GM21619 (cell line): ENCODE measurements around the gene CEACAM16.

Source experiments
- ATAC-seq: cut with Tn5 transposase; IDR thresholded peaks from one replicate; pipeline ENCODE4 v1.9.1; 2021; ENCODE audit not compliant: unreplicated experiment

CEACAM16 gene

DNA sequence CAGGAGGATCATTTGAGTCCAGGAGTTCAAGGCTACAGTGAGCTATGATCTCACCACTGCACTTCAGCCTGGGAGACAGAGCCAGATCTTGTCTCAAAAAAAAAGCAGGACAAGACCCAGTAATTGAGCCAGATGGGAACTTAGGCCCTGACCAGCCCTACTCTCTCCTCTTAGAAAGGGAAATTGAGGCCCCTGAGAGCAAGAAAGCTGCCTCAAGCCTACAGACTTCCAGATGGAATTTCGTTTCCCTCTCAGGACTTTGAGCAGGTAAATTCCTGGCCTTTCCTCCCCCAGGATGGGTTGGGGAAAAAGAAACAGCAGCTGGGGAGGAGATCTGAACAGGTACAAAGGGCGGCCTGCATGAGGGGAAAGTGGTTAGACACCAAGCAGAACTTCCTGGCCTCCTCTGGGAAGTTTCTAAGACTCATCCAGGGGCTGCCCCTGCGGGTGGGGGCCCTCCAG is 46.0 kb downstream of the CEACAM16 start:
- ATAC-seq, result no peak

DNA sequence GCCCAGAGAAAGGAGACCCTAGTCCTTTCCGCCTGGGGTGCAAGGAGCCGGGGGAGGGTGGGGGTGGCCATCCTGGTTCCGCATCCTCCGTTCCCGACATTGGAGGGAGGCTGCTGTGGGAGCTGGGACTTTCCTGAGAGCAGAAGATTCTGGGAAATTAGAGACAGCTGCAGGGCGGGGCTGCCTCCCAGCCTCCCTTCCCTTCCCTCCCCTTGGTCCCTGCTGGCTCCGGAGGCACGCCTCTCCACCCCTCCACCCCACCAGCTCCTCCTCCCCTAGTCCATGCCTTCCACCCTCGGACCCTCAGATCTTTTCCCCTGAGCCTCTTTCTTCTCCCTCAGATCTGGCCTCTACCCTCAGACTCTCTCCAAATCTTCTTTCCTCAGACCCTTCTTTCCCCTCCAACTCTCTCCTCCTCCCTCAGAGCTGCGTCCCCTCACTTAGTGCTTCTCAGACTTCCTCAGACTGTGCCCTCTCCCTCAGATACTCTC is 46.4 kb downstream of the CEACAM16 start:
- no peak for ATAC-seq

DNA sequence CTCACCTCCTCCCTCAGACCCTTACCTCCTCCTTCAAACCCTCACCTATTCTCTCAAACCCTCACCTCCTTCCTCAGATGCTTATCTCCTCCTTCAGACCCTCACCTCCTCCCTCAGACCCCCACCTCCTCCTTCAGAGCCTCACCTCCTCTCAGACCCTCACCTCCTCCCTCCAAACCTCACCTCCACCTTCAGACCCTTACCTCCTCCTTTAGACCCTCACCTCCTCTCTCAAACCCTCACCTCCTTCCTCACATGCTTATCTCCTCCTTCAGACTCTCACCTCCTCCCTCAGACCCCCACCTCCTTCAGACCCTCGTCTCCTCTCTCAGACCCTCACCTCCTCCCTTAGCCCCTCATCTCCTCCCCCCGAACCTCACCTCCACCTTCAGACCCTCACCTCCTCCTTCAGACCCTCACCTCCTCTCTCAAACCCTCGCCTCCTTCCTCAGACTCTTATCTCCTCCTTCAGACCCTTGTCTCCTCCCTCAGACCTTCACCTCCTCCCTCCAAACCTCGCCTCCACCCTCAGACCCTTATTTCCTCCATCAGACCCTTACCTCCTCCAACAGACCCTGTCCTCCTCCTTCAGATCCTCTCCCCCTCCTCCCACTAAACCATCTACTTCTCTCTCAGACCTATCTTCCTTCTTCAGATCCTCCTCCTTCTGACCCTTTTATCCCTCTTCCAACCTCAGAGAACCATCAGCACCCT is 47.1 kb downstream of the CEACAM16 start:
- ATAC-seq, result no peak

DNA sequence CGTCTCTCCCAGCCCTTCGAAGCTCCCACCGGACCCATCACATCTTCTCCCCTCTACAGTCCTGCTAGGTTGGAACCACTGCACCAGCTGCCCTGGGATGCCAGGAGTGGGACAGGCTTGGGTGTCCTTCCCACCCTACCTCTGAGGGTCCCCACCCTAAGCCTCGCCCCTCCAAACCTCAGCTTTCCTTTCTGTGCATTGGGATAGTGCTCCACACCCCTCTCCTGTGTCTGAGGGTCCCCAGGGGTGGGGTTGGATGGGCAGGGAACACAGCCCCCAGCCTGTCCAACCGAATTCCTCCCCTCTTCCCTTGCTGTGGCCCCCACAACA is 47.6 kb downstream of the CEACAM16 start:
- ATAC-seq, result no peak

DNA sequence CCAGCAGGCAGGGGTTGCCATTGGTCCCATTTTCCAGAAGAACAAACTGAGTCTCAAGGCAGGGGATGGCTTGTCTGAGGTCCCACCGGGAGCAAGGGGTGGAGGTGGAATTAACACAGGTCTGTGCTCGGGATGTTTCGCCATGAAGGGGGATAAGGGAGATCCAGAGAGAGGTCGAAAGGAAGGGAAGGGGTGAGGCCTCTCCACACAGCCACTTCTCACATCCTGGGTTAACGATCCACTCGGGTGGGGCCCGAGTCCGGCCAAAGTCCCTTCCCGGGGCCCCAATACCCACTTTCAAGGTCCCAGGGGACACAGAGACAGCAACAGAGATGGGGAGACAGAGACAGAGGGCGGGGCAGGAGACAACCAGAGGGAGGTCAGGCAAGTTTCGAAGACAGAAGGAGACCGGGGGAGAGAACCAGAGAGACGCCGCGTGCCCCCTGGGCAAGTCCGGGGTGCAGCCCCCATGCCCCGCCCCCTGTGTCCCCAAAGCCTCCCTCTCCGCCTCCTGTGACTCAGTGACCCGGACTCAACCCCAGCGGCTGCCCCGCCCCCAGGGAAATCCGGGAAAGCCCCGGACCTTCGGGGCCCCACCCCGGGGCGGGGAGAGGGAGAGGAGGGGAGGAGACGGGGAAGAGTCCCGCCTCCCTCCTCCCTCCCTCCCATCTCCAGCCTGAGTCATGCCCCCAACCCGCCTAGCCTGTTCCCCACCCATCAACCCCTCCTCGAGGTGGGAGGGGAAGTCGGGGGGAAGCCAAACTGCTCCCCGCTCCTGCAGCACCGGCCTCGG is 48.2 kb downstream of the CEACAM16 start:
- peak; percentile 34 for ATAC-seq

DNA sequence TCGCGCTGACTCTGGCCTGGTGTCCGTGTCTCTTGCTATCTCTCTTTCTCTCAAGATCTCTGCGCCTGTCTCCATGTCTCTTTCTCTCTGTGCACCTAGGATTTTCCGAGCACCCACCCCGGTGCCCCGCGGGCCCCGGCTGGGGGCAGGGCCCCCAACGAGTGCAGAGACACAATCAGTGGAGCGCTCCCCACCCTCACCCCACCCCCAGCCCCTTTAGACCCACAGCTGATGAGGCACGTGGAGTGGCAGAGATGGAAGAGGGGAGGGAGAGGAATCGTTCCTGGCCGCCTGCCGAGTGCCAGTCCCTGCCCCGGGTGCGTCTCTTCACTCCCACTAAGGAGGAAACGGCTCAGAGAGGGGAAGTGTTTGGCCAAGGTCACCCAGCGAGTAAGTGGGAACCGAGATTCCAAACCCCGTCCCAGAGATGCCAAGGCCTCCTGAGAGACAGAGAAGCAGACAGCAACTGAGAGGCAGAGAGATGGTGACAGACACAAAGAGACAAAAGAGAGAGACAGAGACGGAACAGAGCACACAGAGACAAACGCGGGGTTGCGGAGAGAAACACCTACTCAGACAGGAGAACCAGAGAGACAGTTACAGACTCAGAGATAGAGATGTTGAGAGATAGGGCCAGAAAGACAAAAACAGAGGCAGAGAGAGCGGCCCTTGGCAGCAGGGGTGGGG is 48.9 kb downstream of the CEACAM16 start:
- ATAC-seq, result peak; percentile 1

DNA sequence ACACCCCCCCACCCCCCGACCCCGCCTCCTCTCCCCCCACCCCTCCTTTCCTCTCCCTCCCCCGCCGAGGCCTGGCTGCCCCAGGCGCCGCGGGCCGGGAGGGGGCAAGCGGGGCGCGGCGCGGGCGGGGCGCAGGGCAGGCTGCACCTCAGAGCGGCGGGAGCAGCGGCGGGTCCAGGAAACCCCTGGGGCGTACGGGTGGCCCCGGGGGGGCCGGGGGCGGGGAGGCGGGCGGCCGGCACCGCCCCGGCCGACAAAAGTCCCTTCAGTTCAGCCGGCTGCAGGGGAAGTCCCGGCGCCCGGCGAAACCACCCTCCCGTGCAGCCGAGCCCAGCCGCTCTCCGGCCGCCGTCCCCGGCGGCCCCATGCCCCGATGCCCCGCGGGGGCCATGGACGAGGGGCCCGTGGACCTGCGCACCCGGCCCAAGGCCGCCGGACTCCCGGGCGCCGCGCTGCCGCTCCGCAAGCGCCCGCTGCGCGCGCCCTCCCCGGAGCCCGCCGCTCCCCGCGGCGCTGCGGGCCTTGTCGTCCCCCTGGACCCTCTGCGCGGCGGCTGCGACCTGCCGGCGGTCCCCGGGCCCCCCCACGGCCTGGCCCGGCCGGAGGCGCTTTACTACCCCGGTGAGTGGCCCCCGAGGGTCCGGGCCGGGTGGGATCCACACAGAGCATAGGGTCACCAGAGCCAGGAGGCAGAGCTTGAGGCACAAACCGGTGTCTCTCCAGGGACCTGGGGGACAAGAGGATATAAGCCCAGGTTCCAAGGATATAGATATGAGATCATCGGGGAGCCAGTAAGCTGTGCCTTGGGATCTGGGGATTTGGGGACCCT is 49.7 kb downstream of the CEACAM16 start, which contains the start of gene BCL3:
BCL3 (plus strand) TSS at position 283 of the 829 bp plus-strand sequence; CDS start at position 366, 83 bp downstream.
- peak; percentile 25 for ATAC-seq

DNA sequence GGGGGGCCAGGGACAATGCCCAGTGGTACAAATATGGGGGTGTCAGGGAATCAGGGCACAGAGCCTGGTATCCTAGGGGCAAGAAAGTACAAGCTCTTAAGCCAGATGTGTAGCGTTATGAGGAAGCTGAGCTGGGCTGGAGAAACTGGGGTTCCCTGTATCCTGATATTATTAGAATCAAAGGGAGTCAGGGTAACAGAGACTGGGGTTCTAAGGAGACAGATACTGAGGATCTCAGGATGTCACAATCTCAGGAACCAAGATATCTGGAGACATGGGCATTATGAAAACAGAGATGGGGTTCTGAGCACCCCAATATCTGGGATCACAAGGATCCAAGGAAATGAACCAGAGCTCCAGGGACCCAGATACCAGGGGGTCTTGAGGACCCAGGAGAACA is 50.3 kb downstream of the CEACAM16 start:
- no peak for ATAC-seq

DNA sequence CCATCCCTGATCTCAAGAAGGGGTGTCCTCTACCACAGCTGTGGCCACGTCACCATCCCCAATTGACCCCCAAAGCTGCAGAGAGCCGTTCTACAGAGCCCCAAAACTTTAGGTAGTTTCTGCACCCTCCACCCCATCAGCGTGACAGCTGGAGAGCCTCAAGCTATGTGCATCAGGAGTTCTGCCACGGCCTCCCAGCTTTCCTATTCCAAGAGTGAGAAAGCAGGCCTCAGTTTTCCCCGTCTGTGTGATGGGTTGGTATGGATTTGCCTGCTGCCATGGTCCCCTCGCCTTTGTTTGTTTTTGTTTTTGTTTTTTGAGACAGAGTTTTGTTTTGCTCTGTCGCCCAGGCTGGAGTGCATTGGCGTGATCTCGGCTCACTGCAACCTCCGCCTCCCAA is 51.0 kb downstream of the CEACAM16 start:
- no peak for ATAC-seq

DNA sequence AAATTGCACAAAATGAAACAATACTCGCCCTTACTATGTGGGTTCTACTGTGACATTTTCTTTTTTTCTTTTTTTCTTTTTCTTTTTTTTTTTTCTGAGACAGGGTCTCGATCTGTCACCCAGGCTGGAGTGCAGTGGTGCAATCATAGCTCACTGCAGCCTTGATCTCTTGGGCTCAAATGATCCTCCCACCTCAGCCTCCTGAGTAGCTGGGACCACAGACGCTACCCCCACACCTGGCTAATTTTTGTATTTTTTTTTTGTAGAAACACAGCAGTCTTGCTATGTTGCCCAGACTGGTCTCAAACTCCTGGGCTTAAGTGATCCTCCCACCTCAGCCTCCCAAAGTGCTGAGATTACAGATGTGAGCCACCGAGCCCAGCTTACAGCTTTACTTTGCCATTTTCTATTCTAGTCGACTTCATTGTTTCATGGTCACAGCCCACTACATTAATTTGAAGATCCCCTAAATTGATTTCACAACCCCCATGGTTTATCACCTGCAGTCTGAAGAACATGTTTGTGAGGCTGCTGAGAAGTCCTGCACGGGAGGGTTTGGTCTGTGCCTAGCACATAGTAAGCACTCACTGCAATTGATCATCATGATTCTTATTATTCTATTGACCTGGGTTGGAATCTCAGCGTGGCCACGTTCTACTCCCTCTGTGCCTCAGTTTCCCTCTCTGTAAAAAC is 53.3 kb downstream of the CEACAM16 start:
- ATAC-seq, result no peak

DNA sequence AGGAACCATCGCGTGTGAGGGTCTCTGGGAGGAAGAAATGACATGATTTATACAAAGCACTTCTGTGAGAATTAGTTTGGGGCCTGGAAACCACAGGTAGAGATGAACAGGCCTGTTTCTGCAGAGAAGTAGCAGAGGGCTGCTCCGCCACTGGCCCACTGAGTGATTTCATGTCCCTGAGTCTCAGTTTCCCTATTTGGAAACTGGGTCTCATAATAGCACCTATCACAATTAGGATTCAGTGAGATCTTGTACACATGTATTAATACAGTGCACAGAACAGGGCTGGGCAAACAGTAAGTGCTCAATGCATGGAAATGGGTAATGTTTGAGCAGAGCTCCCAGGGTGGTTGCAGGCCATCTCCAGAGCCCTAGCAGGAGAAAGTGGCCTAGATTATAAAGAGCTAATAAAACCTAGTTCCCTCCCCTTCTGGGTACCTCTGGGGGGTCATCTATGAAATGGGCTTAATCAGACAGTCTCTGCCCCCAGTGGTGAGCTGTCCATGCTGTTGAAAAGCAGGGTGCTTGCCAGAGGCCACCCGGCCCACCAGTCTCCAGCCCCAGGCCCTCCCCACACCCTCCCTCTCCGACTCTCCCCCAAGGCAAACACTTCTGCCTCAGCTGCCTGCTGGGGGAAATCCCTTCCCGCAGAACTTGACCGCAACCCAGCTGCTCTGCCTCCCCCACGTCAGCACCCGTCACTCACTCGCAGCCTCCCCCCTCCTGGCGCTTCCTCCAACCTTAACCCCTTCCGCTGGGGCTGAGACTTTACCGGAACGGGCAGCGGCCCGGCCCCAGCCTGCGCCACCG is 54.1 kb downstream of the CEACAM16 start:
- peak; percentile 57 for ATAC-seq

DNA sequence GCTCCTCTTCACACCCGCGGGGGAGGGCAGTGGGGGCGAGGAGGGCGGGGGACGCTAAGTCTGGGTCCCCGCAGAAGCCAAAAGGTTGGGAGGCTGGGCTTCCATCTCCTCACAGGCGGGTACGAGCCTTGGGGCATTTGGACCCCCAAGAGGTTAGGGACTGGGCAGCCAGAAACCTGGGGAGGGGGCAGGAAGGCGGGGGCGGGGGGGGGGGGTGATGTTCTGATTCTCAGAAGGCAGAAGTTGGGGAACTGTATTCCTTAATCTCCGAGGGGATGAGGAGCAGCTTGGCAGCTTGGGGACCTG is 54.6 kb downstream of the CEACAM16 start:
- no peak for ATAC-seq

DNA sequence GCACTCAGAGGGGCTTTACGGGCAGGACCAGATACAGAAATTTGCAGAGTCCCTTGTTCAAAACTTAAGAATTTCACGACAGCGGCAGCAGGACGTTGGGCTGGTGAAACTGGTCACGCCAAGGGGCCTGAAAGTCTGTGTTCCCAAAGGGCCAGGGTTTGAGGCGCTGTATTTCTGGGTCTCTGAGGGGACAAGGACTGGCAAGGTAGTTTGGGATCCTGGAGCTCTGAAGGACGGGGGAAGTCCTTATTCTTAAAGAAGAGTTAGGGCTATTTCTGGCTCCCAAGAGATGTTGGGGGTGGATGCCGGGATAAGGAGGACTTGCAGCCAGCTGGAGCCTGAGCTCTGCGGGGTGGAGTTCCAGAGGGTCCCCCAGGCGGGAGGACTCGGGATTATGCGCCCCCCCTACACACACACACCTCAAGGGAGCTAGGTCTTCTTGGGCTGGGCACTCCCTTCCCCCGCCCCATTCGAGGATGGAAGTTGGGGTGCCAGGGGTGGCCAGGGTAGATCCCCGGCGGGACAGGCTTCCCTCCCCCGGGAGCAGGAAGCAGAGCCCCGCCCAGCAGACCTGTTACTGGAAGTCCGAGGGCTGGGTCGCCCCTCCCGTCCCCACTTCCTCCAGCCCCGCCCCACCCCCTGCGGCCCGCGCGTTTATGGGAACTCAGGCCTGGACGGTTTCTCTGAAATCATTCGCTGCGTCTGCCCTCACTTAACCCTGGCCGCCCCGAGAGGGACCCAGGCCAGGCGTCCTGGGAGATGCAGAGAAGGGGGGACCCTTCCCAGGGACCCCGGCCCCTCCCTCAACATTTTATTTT is 55.2 kb downstream of the CEACAM16 start:
- ATAC-seq, result peak; percentile 23

DNA sequence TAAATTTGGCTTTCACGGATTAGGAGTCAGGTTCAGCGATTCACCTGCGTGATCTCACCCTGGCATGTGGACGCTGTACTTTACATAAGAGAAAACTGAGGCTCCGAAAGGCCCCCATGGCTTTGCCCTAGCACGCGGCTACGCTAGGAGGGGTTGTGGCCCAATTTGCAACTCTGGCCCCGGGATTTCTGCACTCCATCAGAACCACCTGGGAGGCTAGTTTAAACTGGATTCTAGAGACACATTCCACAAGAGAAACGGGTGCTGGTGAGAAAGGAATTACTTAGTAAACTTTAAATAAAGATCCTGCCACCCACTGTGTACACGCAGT is 55.8 kb downstream of the CEACAM16 start:
- no peak for ATAC-seq

DNA sequence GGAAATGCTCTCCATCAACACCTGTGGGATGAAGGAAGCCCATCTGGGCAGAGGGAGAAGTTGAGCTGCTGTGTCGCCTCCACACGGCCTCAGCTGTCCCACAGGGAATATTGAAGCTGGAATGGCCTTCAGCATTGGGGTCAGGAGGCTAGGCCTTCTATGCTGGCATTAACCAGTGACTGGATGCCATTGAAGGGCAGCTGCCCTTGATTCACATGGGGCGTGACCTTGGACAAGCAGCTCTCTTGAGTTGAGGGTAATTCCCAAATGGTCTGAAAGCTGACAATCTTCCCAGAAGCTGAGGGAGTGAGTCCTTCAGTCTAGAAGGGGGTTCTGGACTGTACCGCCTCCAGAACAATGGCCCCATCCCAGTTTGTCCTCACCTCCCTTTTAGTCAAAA is 56.3 kb downstream of the CEACAM16 start:
- no peak for ATAC-seq

DNA sequence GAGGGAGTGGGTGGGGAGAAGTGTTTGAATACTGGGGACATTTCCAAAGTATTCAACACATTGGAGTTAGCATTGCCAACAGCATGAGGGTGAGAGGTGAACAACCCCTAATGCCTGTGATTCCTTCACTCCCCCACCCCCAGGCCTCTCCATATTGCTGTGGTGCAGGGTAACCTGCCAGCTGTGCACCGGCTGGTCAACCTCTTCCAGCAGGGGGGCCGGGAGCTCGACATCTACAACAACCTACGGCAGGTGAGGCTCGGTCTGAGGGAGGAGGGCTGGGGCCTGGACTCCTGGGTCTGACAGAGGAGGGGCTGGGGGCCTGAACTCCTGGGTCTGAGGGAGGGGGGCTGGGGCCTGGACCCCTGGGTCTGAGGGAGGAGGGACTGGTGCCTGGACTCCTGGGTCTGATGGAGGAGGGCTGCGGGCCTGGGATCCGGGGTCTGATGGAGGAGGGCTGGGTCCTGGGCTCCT is 57.2 kb downstream of the CEACAM16 start:
- no peak for ATAC-seq

DNA sequence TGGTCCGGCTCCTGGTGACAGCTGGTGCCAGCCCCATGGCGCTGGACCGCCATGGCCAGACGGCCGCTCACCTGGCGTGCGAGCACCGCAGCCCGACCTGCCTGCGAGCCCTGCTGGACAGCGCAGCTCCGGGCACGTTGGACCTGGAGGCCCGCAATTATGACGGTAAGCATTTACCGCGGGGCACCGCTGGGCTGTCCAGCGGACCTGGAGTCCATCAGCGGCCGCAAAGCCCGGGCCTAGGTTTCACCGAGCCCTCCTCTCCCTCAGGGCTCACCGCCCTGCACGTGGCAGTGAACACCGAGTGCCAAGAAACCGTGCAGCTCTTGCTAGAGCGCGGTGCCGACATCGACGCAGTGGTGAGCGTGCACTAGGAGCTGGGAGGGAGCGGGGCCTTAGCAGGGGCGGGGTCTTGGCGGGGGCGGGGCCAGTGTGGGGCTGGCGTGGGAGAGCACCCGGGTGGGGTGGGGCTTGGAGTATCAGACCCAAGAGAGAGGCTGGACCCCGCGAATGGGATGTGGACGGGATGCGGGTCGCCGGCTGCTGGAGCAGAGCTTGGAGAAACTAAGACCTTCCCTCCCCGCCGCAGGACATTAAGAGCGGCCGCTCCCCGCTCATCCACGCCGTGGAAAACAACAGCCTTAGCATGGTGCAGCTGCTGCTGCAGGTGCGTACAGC is 58.2 kb downstream of the CEACAM16 start:
- ATAC-seq, result no peak
